WERI-Rb-1 (cell line): ENCODE measurements around the gene DYNC1LI2.

Source experiments
- DNase-seq: peaks from one replicate; pipeline ENCODE4 v3.0.0-alpha.2; 2020
- H3K27ac ChIP-seq: fragments of 250-450 bp; sonication (Bioruptor Pico); 2 replicates; pipeline ENCODE4 v1.5.1; 2020; ENCODE audit warnings: mild to moderate bottlenecking, moderate library complexity
- H3K27me3 ChIP-seq: fragments of 250-450 bp; sonication (Bioruptor Pico); 2 replicates; pipeline ENCODE4 v1.5.1; 2021; ENCODE audit warnings: mild to moderate bottlenecking, low read depth, moderate library complexity; ENCODE audit not compliant: insufficient read depth, severe bottlenecking
- H3K36me3 ChIP-seq: fragments of 250-450 bp; sonication (Bioruptor Pico); 2 replicates; pipeline ENCODE4 v1.5.1; 2020; ENCODE audit warnings: mild to moderate bottlenecking, moderate library complexity
- H3K4me3 ChIP-seq: 2 replicates; pipeline ENCODE4 v1.5.1; 2011; ENCODE audit warnings: low read depth, mild to moderate bottlenecking, control low read depth, low read length
- H3K9me3 ChIP-seq: fragments of 250-450 bp; sonication (Bioruptor Pico); 2 replicates; pipeline ENCODE4 v1.5.1; 2021; ENCODE audit warnings: mild to moderate bottlenecking, moderate library complexity; ENCODE audit not compliant: severe bottlenecking
- CTCF ChIP-seq: IDR thresholded peaks from 2 replicates; pipeline ENCODE4 v1.5.1; 2011; ENCODE audit warnings: low read depth, mild to moderate bottlenecking, control low read depth, inconsistent platforms, low read length

The DYNC1LI2 gene

GRCh38 chr16:66712512-66712911, 38.9 kb downstream of the DYNC1LI2 start:
- no peak for TF ChIP-seq CTCF
- peaks cover 10% of the 10 kb centered on the region for H3K9me3 ChIP-seq
- DNase-seq: no peak
- no peaks in the 10 kb centered on the region for H3K36me3 ChIP-seq
- no peak overlapping the region for H3K27ac ChIP-seq
- no peaks in the 10 kb centered on the region for H3K27me3 ChIP-seq
- H3K4me3 ChIP-seq: no peak overlapping the region

GRCh38 chr16:66711581-66711980, 39.8 kb downstream of the DYNC1LI2 start:
- Histone ChIP-seq H3K9me3 (peaks cover 10% of the 10 kb centered on the region), H3K36me3 (no peaks in the 10 kb centered on the region)
- TF ChIP-seq CTCF: no peak

DNA sequence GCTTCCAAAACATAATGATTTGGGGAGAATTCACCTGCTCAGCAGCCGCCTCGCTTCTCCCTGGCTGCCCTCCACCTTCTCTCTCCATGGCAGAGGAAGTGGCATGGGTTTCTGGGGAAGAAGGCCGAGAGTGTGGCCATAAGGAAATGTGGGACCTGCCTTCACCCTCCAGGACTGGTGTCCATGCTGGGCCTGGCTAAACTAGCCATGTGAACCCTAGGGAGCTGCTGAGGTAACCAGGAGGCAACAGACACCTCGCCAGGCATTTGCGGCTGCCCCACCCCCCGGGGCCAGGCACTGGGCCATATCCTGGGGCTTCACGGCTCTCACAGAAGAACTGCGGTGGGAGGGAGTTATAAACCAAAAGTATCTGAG, 44.9 kb downstream of the DYNC1LI2 start:
- H3K27ac ChIP-seq: no peak overlapping the region

More at GRCh38 chr16:66711581-66711980, 39.8 kb downstream of the DYNC1LI2 start:
- no peak for DNase-seq
- Histone ChIP-seq H3K27me3 (no peaks in the 10 kb centered on the region), H3K4me3 (no peak overlapping the region), H3K27ac (no peak overlapping the region)

DNA sequence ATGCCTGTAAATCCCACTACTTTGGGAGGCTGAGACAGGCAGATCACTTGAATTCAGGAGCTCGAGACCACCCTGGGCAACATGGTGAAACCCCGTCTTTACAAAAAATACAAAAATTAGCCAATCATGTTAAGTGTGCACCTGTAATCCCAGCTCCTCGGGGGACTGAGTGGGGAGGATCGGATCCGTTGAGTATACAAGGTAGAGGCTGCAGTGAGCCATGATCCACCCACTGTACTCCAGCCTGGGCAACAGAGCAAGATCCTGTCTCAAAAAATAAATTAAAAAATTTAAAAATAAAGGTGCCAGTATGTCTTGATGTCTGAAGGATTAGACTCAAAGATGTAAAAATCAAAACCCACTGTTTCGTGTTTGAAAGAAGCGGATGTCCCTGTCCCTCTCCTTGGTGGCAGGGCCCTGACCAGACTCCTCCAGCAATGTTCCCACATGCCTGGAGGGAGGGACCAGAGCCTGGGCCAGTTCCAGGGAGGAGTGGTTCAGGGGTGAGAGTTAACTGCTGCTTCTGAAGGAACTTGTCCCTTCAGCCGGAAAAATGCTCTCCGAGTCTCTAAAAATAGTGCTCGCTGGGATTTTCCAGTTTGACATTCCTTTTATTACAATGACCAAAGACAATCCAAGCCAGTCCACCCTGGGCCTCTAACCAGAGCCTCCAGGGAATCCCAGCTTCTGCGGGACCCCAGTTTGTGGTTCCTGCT, 45.5 kb downstream of the DYNC1LI2 start:
- no peak for DNase-seq
- no peak for TF ChIP-seq CTCF

More for the DNA sequence above, 44.9 kb downstream of the DYNC1LI2 start:
- Histone ChIP-seq H3K36me3 (no peaks in the 10 kb centered on the region), H3K9me3 (peaks cover 4% of the 10 kb centered on the region), H3K4me3 (no peak overlapping the region), H3K27me3 (no peaks in the 10 kb centered on the region)
- DNase-seq: no peak
- no peak for TF ChIP-seq CTCF

GRCh38 chr16:66703406-66704215, 47.8 kb downstream of the DYNC1LI2 start:
- Histone ChIP-seq H3K9me3 (no peaks in the 10 kb centered on the region), H3K27ac (no peak overlapping the region), H3K36me3 (no peaks in the 10 kb centered on the region), H3K27me3 (no peaks in the 10 kb centered on the region), H3K4me3 (no peak overlapping the region)
- no peak for TF ChIP-seq CTCF
- no peak for DNase-seq

More for the DNA sequence above, 45.5 kb downstream of the DYNC1LI2 start:
- Histone ChIP-seq H3K27ac (no peak overlapping the region), H3K4me3 (no peak overlapping the region), H3K9me3 (no peaks in the 10 kb centered on the region), H3K27me3 (no peaks in the 10 kb centered on the region), H3K36me3 (no peaks in the 10 kb centered on the region)
